HEK293T (cell line): ENCODE data around the gene APBA2.

ENCODE experiments used
- CTCF ChIA-PET: fragments of 350-600 bp; formaldehyde crosslinking; extraction: SDS; loops from one replicate; lab custom pipeline; 2021; ENCODE audit warnings: antibody characterized with exemption, inconsistent platforms; lab: Yijun Ruan, JAX
- POLR2A ChIA-PET: fragments of 350-600 bp; formaldehyde crosslinking; extraction: SDS; loops from one replicate; lab custom pipeline; 2020; ENCODE audit warnings: antibody characterized with exemption, inconsistent platforms; lab: Yijun Ruan, JAX
- DNase-seq: peaks from one replicate; pipeline ENCODE4 v3.0.0; 2012; ENCODE audit warnings: mixed read lengths; ENCODE audit errors: extremely low spot score
- ARNT ChIP-seq: fragments of 450-650 bp; IDR thresholded peaks from 2 replicates; pipeline ENCODE4 v1.6.1; 2017; ENCODE audit warnings: mild to moderate bottlenecking
- BHLHE40 ChIP-seq: fragments of 450-650 bp; IDR thresholded peaks from 2 replicates; pipeline ENCODE4 v1.6.1; 2016; ENCODE audit warnings: mild to moderate bottlenecking, moderate library complexity, borderline replicate concordance
- CTBP1 ChIP-seq: fragments of 450-650 bp; IDR thresholded peaks from 2 replicates; pipeline ENCODE4 v1.6.1; 2016; ENCODE audit warnings: borderline replicate concordance
- ELF4 ChIP-seq: fragments of 450-650 bp; IDR thresholded peaks from 2 replicates; pipeline ENCODE4 v1.6.1; 2017; ENCODE audit warnings: antibody characterized with exemption
- FOXA1 ChIP-seq: fragments of 450-650 bp; IDR thresholded peaks from 2 replicates; pipeline ENCODE4 v1.6.1; 2016; ENCODE audit warnings: mild to moderate bottlenecking
- FOXK2 ChIP-seq: fragments of 450-650 bp; IDR thresholded peaks from 2 replicates; pipeline ENCODE4 v1.6.1; 2016; ENCODE audit warnings: mild to moderate bottlenecking
- FOXM1 ChIP-seq: fragments of 450-650 bp; IDR thresholded peaks from 2 replicates; pipeline ENCODE4 v1.6.1; 2017; ENCODE audit warnings: mild to moderate bottlenecking, borderline replicate concordance
- HDGF ChIP-seq: fragments of 450-650 bp; IDR thresholded peaks from 2 replicates; pipeline ENCODE4 v1.6.1; 2017; ENCODE audit warnings: antibody characterized with exemption, borderline replicate concordance
- L3MBTL2 ChIP-seq: fragments of 450-650 bp; conservative IDR thresholded peaks from 2 replicates; pipeline ENCODE4 v1.6.1; 2016; ENCODE audit warnings: mild to moderate bottlenecking
- LEF1 ChIP-seq: fragments of 450-650 bp; IDR thresholded peaks from 2 replicates; pipeline ENCODE4 v1.6.1; 2017; ENCODE audit warnings: mild to moderate bottlenecking, borderline replicate concordance
- NFRKB ChIP-seq: fragments of 450-650 bp; IDR thresholded peaks from 2 replicates; pipeline ENCODE4 v1.6.1; 2016; ENCODE audit warnings: mild to moderate bottlenecking, moderate library complexity
- PKNOX1 ChIP-seq: fragments of 450-650 bp; IDR thresholded peaks from 2 replicates; pipeline ENCODE4 v1.6.1; 2016
- SP1 ChIP-seq: fragments of 450-650 bp; IDR thresholded peaks from 2 replicates; pipeline ENCODE4 v1.6.1; 2017
- SUZ12 ChIP-seq: fragments of 450-650 bp; IDR thresholded peaks from 2 replicates; pipeline ENCODE4 v1.6.1; 2016; ENCODE audit warnings: mild to moderate bottlenecking
- TARDBP ChIP-seq: fragments of 450-650 bp; IDR thresholded peaks from 2 replicates; pipeline ENCODE4 v1.6.1; 2016
- ZNF384 ChIP-seq: fragments of 450-650 bp; IDR thresholded peaks from 2 replicates; pipeline ENCODE4 v1.6.1; 2016

Gene APBA2

GRCh38 chr15:29107971-29108645 is 222.3 kb downstream of the APBA2 start:
- CTCF ChIA-PET, result no interaction called here
- no peak for TF ChIP-seq HDGF
- TF ChIP-seq CTBP1, result no peak
- TF ChIP-seq BHLHE40, result no peak
- TF ChIP-seq FOXA1, result no peak
- TF ChIP-seq PKNOX1, result no peak
- TF ChIP-seq NFRKB, result no peak
- TF ChIP-seq FOXK2, result no peak
- no peak for TF ChIP-seq SP1
- TF ChIP-seq FOXM1, result no peak
- no peak for TF ChIP-seq ARNT
- TF ChIP-seq TARDBP, result no peak
- no peak for DNase-seq
- POLR2A ChIA-PET, result no interaction called here

GRCh38 chr15:29109762-29110161 is 224.0 kb downstream of the APBA2 start:
- POLR2A ChIA-PET, result no interaction called here
- CTCF ChIA-PET, result no interaction called here
- TF ChIP-seq ZNF384 (no peak), FOXK2 (no peak), ELF4 (no peak), FOXA1 (no peak), NFRKB (no peak), HDGF (no peak), CTBP1 (no peak), FOXM1 (no peak), SUZ12 (no peak), TARDBP (no peak), BHLHE40 (no peak), SP1 (no peak), PKNOX1 (no peak)
- no peak for DNase-seq

GRCh38 chr15:29110176-29110575 is 224.4 kb downstream of the APBA2 start:
- ChIA-PET POLR2A (no interaction called here), CTCF (no interaction called here)
- no peak for DNase-seq
- TF ChIP-seq CTBP1 (no peak), SUZ12 (no peak)

GRCh38 chr15:29110733-29111132 is 225.0 kb downstream of the APBA2 start:
- TF ChIP-seq CTBP1 (no peak), ELF4 (no peak), FOXA1 (no peak), TARDBP (no peak), SP1 (no peak), HDGF (no peak), ARNT (no peak), L3MBTL2 (no peak), NFRKB (no peak), SUZ12 (no peak), BHLHE40 (no peak), ZNF384 (no peak), LEF1 (no peak), PKNOX1 (no peak), FOXM1 (no peak), FOXK2 (no peak)
- DNase-seq, result no peak
- CTCF ChIA-PET, result no interaction called here
- POLR2A ChIA-PET, result no interaction called here

- ChIA-PET CTCF (no interaction called here), POLR2A (no interaction called here)
- no peak for TF ChIP-seq LEF1
- no peak for TF ChIP-seq NFRKB
- no peak for TF ChIP-seq HDGF
- no peak for TF ChIP-seq ZNF384
- TF ChIP-seq CTBP1, result no peak
- TF ChIP-seq PKNOX1, result no peak
- no peak for TF ChIP-seq ELF4
- no peak for TF ChIP-seq BHLHE40
- TF ChIP-seq TARDBP, result no peak
- no peak for TF ChIP-seq SUZ12
- no peak for TF ChIP-seq L3MBTL2
- no peak for TF ChIP-seq FOXM1
- TF ChIP-seq FOXK2, result no peak
- no peak for TF ChIP-seq SP1
- no peak for TF ChIP-seq ARNT
- TF ChIP-seq FOXA1, result no peak
- DNase-seq, result no peak
Observed at GRCh38 chr15:29111705-29112281, 226.0 kb downstream of the APBA2 start.
